K562 (cell line): Measurements from ENCODE around the gene AGAP3. TPM values are rescaled to one million over a fixed set of nuclear protein-coding genes. Genes with fewer than 3 reads are reported as not detected.

Experiments used
- CHD1 ChIP-seq: fragments of 200-600 bp; sonication (generic); IDR thresholded peaks from one replicate; pipeline ENCODE4 v1.6.1; 2012; ENCODE audit warnings: mild to moderate bottlenecking, moderate library complexity, low read length, inconsistent platforms
- EZH2 ChIP-seq: IDR thresholded peaks from 2 replicates; pipeline ENCODE4 v1.6.1; 2012; ENCODE audit warnings: low read depth, mild to moderate bottlenecking, inconsistent platforms, low read length, borderline replicate concordance
- MGA ChIP-seq: fragments of 450-650 bp; IDR thresholded peaks from 2 replicates; pipeline ENCODE4 v1.6.1; 2016; ENCODE audit warnings: mild to moderate bottlenecking, moderate library complexity
- POLR2H ChIP-seq: IDR thresholded peaks from 2 replicates; pipeline ENCODE4 v1.6.1; 2016; ENCODE audit warnings: missing genetic modification characterization, low read depth, mild to moderate bottlenecking, control low read depth, missing compliant biosample characterization, moderate library complexity
- RUNX1 ChIP-seq: sonication (generic); IDR thresholded peaks from 2 replicates; pipeline ENCODE4 v1.6.1; 2016; ENCODE audit warnings: antibody characterized with exemption, low read depth
- SAP30 ChIP-seq: fragments of 200-600 bp; sonication (generic); IDR thresholded peaks from 2 replicates; pipeline ENCODE4 v1.6.1; 2012; ENCODE audit warnings: borderline replicate concordance, low read depth, mild to moderate bottlenecking, moderate library complexity, low read length, control low read depth, inconsistent platforms; ENCODE audit not compliant: insufficient read depth, poor library complexity, severe bottlenecking
- ZNF347 ChIP-seq: fragments of 450-650 bp; formaldehyde crosslinking; IDR thresholded peaks from 2 replicates; pipeline ENCODE4 v1.4.0; 2020; ENCODE audit warnings: low read depth, mild to moderate bottlenecking, moderate library complexity
- polyA plus RNA-seq, 8 experiments: library from polyadenylated mRNA; depleted of rRNA in 4 of 8; stranded (reverse) in 5 of 8; unstranded in 3 of 8; fragments of >200 nt; fragmentation: Nextera tagmentation in 2 of 8; fragmentation: Illumina TruSeq in 1 of 8; extraction: Ambion mirVana in 2 of 8; extraction: Trizol in 1 of 8; gene quantifications; 2 replicates each; pipeline versions ENCODE4 v1.2.1 to v1.2.3, GENCODE V29; 2011 to 2014; ENCODE audit warnings: inconsistent platforms in 1 of 8, missing spikeins in 1 of 8
- total RNA-seq, 7 experiments: library from RNA; depleted of rRNA in 6 of 7; stranded (reverse); fragments of >200 nt in 6 of 7; fragmentation: Illumina TruSeq in 2 of 7; extraction: Trizol in 2 of 7; gene quantifications; 2 replicates each; pipeline versions ENCODE4 v1.2.1 to v1.2.3, GENCODE V29; 2011 to 2021; ENCODE audit warnings: low replicate concordance in 1 of 7
- TF ChIP-seq, protein P1 (sequence below): fragments of 250-450 bp; sonication (Bioruptor Pico); IDR thresholded peaks from 2 replicates; pipeline ENCODE4 v1.5.0; 2022; ENCODE audit warnings: mild to moderate bottlenecking

Gene AGAP3
- total and polyA plus RNA-seq, 9 of the 15 experiments (the other 6 are each of a cell fraction or from before 2014, with no cell fraction given) = 3.4 to 208 (median 62.2) TPM

DNA sequence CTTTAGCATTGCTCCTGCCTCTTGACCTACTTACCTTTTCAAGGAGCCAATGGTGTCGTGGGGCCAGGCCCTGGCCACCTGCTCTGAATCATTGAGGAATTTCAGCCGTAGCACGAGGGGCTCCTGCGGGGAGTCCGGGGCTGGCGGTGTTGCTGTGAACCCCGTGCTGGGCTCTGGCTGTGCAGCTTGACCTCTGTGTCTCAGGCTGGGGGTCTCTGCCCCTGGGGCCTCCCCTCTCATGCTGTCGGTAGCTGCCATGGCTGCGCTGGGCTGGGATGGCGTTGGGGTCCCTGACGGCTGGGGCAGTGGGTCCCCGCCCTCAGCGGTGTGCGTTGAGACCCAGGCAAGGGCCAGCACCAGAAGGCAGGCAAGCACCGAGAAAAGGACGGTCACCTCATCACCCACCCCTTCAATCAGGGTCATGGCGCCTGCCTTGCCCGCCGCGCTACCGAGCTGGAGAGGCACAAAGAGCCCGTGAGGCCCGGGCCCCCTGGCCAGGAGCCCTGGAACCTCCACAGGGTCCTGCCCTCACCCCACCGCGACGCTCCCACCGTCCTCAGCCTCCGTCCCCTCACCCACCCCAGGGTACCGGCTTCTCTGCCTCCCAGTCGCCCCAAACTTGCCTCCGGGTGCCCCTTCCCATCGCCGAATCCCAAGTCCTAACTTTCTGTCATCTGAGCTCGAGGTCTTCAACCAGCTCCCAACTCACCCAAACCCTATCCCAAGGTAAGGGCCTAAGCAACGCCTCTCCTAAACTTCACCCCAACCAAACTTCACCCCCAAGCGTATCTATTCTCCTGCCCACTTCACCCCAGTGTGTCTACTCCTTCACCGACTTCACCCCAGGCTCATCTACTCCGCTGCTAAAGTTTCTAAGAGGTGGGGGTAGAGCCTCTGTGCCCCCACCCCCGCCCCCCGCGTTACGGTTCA is 3.9 kb upstream of the AGAP3 start (continued):
- TF ChIP-seq MGA (no peak), ZNF347 (CRISPR knock-in tag) (no peak), RUNX1 (no peak), CHD1 (peak; percentile 89), SAP30 (peak; percentile 47), EZH2 (no peak), POLR2H (no peak)
- TF ChIP-seq, protein P1, sequence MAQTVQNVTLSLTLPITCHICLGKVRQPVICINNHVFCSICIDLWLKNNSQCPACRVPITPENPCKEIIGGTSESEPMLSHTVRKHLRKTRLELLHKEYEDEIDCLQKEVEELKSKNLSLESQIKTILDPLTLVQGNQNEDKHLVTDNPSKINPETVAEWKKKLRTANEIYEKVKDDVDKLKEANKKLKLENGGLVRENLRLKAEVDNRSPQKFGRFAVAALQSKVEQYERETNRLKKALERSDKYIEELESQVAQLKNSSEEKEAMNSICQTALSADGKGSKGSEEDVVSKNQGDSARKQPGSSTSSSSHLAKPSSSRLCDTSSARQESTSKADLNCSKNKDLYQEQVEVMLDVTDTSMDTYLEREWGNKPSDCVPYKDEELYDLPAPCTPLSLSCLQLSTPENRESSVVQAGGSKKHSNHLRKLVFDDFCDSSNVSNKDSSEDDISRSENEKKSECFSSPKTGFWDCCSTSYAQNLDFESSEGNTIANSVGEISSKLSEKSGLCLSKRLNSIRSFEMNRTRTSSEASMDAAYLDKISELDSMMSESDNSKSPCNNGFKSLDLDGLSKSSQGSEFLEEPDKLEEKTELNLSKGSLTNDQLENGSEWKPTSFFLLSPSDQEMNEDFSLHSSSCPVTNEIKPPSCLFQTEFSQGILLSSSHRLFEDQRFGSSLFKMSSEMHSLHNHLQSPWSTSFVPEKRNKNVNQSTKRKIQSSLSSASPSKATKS (CRISPR knock-in tag) = no peak
